Gastroesophageal sphincter (tissue), 3 donors: Measurements from ENCODE around the gene ADPRH.

ENCODE experiments used
- POLR2A ChIP-seq, 2 donors: fragments of 450-650 bp; IDR thresholded peaks; one replicate each; pipeline ENCODE4 v1.6.1; 2017; ENCODE audit warnings: antibody characterized with exemption in 2 of 2, mild to moderate bottlenecking in 2 of 2, moderate library complexity in 1 of 2
- POLR2AphosphoS5 ChIP-seq: sonication (generic); formaldehyde crosslinking; IDR thresholded peaks from one replicate; pipeline ENCODE4 v1.6.1; 2017; ENCODE audit warnings: antibody characterized with exemption
- TF ChIP-seq, protein P1 (sequence below), 4 experiments: fragments of 200-600 bp in 2 of 4; fragments of 450-650 bp in 2 of 4; sonication (generic) in 1 of 4; IDR thresholded peaks; one replicate each; pipeline ENCODE4 v1.5.1; 2017 to 2019; ENCODE audit warnings: antibody characterized with exemption in 4 of 4, mild to moderate bottlenecking in 2 of 4, moderate library complexity in 2 of 4

DNA sequence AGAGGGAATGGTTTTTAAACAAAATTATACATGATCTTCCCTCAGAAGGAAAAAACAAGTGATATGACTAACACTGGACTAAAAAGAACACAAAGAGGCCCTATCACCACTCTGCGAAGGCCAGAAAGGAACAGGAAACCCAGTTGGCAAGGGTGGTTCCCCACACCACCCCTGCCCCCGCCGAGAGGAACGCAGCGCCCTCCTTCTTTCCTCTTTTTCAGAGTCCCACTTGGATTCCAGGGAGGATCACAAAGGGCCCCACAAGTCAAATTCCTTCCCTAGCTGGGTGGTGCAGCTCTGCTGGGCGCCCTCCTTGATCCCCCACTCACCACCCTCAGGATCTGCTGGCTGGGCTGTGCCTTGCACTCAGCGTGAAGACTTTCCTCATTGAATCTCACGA, 48.2 kb downstream of the ADPRH start:
- TF ChIP-seq, protein P1, sequence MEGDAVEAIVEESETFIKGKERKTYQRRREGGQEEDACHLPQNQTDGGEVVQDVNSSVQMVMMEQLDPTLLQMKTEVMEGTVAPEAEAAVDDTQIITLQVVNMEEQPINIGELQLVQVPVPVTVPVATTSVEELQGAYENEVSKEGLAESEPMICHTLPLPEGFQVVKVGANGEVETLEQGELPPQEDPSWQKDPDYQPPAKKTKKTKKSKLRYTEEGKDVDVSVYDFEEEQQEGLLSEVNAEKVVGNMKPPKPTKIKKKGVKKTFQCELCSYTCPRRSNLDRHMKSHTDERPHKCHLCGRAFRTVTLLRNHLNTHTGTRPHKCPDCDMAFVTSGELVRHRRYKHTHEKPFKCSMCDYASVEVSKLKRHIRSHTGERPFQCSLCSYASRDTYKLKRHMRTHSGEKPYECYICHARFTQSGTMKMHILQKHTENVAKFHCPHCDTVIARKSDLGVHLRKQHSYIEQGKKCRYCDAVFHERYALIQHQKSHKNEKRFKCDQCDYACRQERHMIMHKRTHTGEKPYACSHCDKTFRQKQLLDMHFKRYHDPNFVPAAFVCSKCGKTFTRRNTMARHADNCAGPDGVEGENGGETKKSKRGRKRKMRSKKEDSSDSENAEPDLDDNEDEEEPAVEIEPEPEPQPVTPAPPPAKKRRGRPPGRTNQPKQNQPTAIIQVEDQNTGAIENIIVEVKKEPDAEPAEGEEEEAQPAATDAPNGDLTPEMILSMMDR (IDR thresholded peaks at IDR 0.05): no peak
- no peak for TF ChIP-seq POLR2AphosphoS5
- TF ChIP-seq POLR2A (IDR thresholded peaks at IDR 0.05): no peak
